HEK293 (cell line): ENCODE data around the gene NOL7.

Source experiments
- ATF2 ChIP-seq: fragments of 450-650 bp; formaldehyde crosslinking; IDR thresholded peaks from 2 replicates; pipeline ENCODE4 v1.5.1; 2016; ENCODE audit warnings: missing biosample characterization, missing genetic modification characterization, low read depth
- BCL11A ChIP-seq: fragments of 450-650 bp; formaldehyde crosslinking; IDR thresholded peaks from 2 replicates; pipeline ENCODE4 v1.5.1; 2016; ENCODE audit warnings: low read depth, missing biosample characterization, missing genetic modification characterization
- BCL11B ChIP-seq: fragments of 450-650 bp; formaldehyde crosslinking; IDR thresholded peaks from 2 replicates; pipeline ENCODE4 v1.5.1; 2016; ENCODE audit warnings: low read depth, missing biosample characterization, missing genetic modification characterization
- ELK4 ChIP-seq: IDR thresholded peaks from 2 replicates; pipeline ENCODE4 v1.6.1; 2011; ENCODE audit warnings: mild to moderate bottlenecking, low read depth, low read length, borderline replicate concordance
- GLIS2 ChIP-seq: fragments of 450-650 bp; formaldehyde crosslinking; IDR thresholded peaks from 2 replicates; pipeline ENCODE4 v1.5.1; 2016; ENCODE audit warnings: missing biosample characterization, missing genetic modification characterization
- HOXD13 ChIP-seq: sonication (generic); formaldehyde crosslinking; IDR thresholded peaks from 2 replicates; pipeline ENCODE4 v1.8.0; 2022; ENCODE audit warnings: missing genetic modification reagents, borderline replicate concordance
- IKZF3 ChIP-seq: fragments of 450-650 bp; IDR thresholded peaks from 2 replicates; pipeline ENCODE4 v1.5.0; 2018; ENCODE audit warnings: missing biosample characterization, mild to moderate bottlenecking, missing genetic modification characterization, moderate library complexity
- OSR2 ChIP-seq: fragments of 450-650 bp; formaldehyde crosslinking; IDR thresholded peaks from 2 replicates; pipeline ENCODE4 v1.5.1; 2016; ENCODE audit warnings: missing biosample characterization, missing genetic modification characterization
- REST ChIP-seq: fragments of 450-650 bp; formaldehyde crosslinking; IDR thresholded peaks from 2 replicates; pipeline ENCODE4 v1.5.1; 2016; ENCODE audit warnings: missing biosample characterization, missing genetic modification characterization
- YY1 ChIP-seq: fragments of 450-650 bp; formaldehyde crosslinking; IDR thresholded peaks from 2 replicates; pipeline ENCODE4 v1.5.1; 2018; ENCODE audit warnings: missing biosample characterization, missing genetic modification characterization
- ZBTB21 ChIP-seq: fragments of 450-650 bp; formaldehyde crosslinking; IDR thresholded peaks from 2 replicates; pipeline ENCODE4 v1.5.1; 2017; ENCODE audit warnings: missing biosample characterization, missing genetic modification characterization
- ZFP37 ChIP-seq: fragments of 450-650 bp; formaldehyde crosslinking; IDR thresholded peaks from 2 replicates; pipeline ENCODE4 v1.5.1; 2016; ENCODE audit warnings: missing biosample characterization, missing genetic modification characterization
- ZIC2 ChIP-seq: fragments of 450-650 bp; formaldehyde crosslinking; IDR thresholded peaks from 2 replicates; pipeline ENCODE4 v1.5.1; 2016; ENCODE audit warnings: missing biosample characterization, missing genetic modification characterization
- ZNF155 ChIP-seq: fragments of 450-650 bp; formaldehyde crosslinking; IDR thresholded peaks from 2 replicates; pipeline ENCODE4 v1.5.1; 2016; ENCODE audit warnings: missing biosample characterization, missing genetic modification characterization
- ZNF169 ChIP-seq: fragments of 450-650 bp; formaldehyde crosslinking; IDR thresholded peaks from 2 replicates; pipeline ENCODE4 v1.5.1; 2016; ENCODE audit warnings: missing biosample characterization, missing genetic modification characterization
- ZNF202 ChIP-seq: fragments of 450-650 bp; formaldehyde crosslinking; IDR thresholded peaks from 2 replicates; pipeline ENCODE4 v1.5.1; 2016; ENCODE audit warnings: missing biosample characterization, missing genetic modification characterization, borderline replicate concordance
- ZNF292 ChIP-seq: fragments of 450-650 bp; formaldehyde crosslinking; IDR thresholded peaks from 2 replicates; pipeline ENCODE4 v1.5.1; 2016; ENCODE audit warnings: low read depth, missing biosample characterization, missing genetic modification characterization, borderline replicate concordance
- ZNF335 ChIP-seq: fragments of 450-650 bp; formaldehyde crosslinking; conservative IDR thresholded peaks from 2 replicates; pipeline ENCODE4 v1.5.1; 2016; ENCODE audit warnings: missing biosample characterization, missing genetic modification characterization
- ZNF366 ChIP-seq: fragments of 450-650 bp; formaldehyde crosslinking; conservative IDR thresholded peaks from 2 replicates; pipeline ENCODE4 v1.5.1; 2016; ENCODE audit warnings: missing biosample characterization, missing genetic modification characterization
- ZNF391 ChIP-seq: fragments of 450-650 bp; formaldehyde crosslinking; IDR thresholded peaks from 2 replicates; pipeline ENCODE4 v1.5.1; 2016; ENCODE audit warnings: low read depth, missing biosample characterization, missing genetic modification characterization, borderline replicate concordance
- ZNF529 ChIP-seq: fragments of 450-650 bp; formaldehyde crosslinking; IDR thresholded peaks from 2 replicates; pipeline ENCODE4 v1.5.1; 2017; ENCODE audit warnings: missing genetic modification characterization, missing biosample characterization; ENCODE audit not compliant: insufficient replicate concordance
- ZNF548 ChIP-seq: fragments of 450-650 bp; formaldehyde crosslinking; IDR thresholded peaks from 2 replicates; pipeline ENCODE4 v1.5.1; 2016; ENCODE audit warnings: missing biosample characterization, missing genetic modification characterization
- ZNF664 ChIP-seq: fragments of 450-650 bp; formaldehyde crosslinking; IDR thresholded peaks from 2 replicates; pipeline ENCODE4 v1.5.1; 2016; ENCODE audit warnings: missing biosample characterization, missing genetic modification characterization
- ZNF692 ChIP-seq: fragments of 450-650 bp; formaldehyde crosslinking; IDR thresholded peaks from 2 replicates; pipeline ENCODE4 v1.5.1; 2016; ENCODE audit warnings: missing biosample characterization, missing genetic modification characterization
- TF ChIP-seq, protein P1 (sequence below): fragments of 450-650 bp; formaldehyde crosslinking; IDR thresholded peaks from 2 replicates; pipeline ENCODE4 v1.5.1; 2016; ENCODE audit warnings: missing biosample characterization, missing genetic modification characterization
- TF ChIP-seq, protein P2 (sequence below): fragments of 450-650 bp; formaldehyde crosslinking; IDR thresholded peaks from 2 replicates; pipeline ENCODE4 v1.5.1; 2016; ENCODE audit warnings: missing biosample characterization, missing genetic modification characterization

The NOL7 gene

GRCh38 chr6:13614926-13615791 is at the start of gene NOL7 (continued):
- TF ChIP-seq REST (tag by site-specific recombination) (no peak; the same call in none of the 2 replicates), ZFP37 (tag by site-specific recombination) (peak; percentile 73), ZNF548 (tag by site-specific recombination) (no peak), ZNF664 (no peak), BCL11A (tag by site-specific recombination) (peak; percentile 54; the same call in 1 of the 2 replicates), ZBTB21 (tag by site-specific recombination) (no peak), ZNF391 (peak; percentile 63; the same call in 1 of the 2 replicates), ZNF155 (tag by site-specific recombination) (no peak), OSR2 (tag by site-specific recombination) (no peak), ZNF529 (no peak), ZNF335 (tag by site-specific recombination) (peak; percentile 92), ZIC2 (tag by site-specific recombination) (peak; percentile 41; the same call in 1 of the 2 replicates), ZNF202 (tag by site-specific recombination) (no peak), GLIS2 (tag by site-specific recombination) (peak; percentile 78), BCL11B (tag by site-specific recombination) (no peak), ATF2 (tag by site-specific recombination) (no peak), ZNF692 (peak; percentile 95), ELK4 (no peak; the same call in 1 of the 2 replicates), YY1 (tag by site-specific recombination) (peak; percentile 77; the same call in 1 of the 2 replicates), ZNF366 (peak; percentile 66), IKZF3 (tag by site-specific recombination) (no peak), HOXD13 (CRISPR knock-in tag) (no peak), ZNF169 (no peak), ZNF292 (no peak)
- TF ChIP-seq, protein P1, sequence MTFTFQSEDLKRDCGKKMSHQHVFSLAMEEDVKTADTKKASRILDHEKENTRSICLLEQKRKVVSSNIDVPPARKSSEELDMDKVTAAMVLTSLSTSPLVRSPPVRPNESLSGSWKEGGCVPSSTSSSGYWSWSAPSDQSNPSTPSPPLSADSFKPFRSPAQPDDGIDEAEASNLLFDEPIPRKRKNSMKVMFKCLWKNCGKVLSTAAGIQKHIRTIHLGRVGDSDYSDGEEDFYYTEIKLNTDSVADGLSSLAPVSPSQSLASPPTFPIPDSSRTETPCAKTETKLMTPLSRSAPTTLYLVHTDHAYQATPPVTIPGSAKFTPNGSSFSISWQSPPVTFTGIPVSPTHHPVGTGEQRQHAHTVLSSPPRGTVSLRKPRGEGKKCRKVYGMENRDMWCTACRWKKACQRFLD (tag by site-specific recombination): no peak
- TF ChIP-seq, protein P2, sequence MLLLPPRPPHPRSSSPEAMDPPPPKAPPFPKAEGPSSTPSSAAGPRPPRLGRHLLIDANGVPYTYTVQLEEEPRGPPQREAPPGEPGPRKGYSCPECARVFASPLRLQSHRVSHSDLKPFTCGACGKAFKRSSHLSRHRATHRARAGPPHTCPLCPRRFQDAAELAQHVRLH (tag by site-specific recombination): peak; percentile 45
